Raji (cell line): Measurements from ENCODE around the gene AMD1.

Experiments
- POLR2A ChIP-seq: IDR thresholded peaks from 2 replicates; pipeline ENCODE4 v1.6.1; 2011; ENCODE audit warnings: low read depth, low read length, control low read depth; ENCODE audit not compliant: insufficient read depth

Gene AMD1

DNA sequence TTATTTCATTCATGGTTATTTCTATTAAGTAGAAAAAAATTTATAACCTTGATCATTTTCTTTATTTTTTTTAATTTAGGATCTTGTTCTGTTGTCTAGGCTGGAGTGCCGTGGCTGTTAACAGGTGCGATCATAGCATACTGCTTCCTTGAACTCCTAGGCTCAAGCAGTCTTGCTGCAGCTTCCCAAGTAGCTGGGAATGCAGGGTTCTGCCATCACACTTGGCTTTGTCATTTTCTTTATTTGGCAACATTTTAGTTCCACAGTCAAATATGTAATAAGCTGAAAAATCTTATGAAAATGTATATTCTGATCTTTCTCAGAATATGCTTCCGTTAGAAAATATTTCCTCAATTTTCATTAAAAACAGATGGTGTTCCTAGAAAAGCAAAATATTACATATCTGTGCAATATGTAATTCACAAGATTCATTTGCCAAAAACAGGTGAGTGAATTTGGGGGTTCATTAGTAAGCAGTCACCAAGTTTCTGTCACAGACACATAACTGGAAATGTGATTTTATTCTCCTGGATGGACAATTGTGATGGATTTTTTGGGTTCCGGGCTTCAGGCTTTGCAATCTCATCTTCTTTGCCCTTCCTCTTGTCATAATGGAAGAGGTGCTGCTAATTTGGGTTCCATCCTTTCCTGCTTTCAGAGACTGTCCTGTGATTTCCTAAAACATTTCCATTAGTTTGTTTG, 21.5 kb downstream of the AMD1 start:
- TF ChIP-seq POLR2A, result no peak

DNA sequence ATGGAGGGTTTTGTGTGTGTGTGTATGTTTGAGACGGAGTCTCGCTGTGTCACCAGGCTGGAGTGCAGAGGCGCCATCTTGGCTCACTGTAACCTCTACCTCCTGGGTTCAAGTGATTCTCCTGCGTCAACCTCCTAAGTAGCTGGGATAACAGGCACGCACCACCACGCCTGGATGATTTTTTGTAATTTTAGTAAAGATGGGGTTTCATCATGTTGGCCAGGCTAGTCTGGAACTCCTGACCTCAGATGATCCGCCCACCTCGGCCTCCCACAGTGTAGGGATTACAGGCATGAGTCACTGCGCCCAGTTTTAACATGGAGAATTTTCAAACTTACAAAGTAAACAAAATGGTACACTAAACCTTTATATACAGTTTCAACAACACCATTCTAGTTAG, 22.8 kb downstream of the AMD1 start:
- TF ChIP-seq POLR2A, result no peak

DNA sequence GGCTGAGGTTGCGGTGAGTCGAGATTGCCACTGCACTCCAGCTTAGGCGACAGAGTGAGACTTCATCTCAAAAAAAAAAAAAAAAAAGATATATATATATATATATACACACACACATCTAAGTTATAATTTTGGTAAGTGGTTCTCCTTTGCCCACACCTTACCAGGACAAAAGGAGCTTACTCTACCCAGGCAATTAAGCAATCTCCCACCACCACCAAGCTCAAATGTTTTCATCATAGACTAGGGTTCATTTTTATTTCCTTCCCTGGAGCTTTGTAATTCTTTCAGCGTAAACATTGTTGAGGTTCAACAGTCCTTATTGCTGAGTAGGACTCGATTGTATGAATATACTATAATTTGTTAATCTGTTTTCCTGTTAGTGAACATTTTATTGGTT, 23.5 kb downstream of the AMD1 start:
- no peak for TF ChIP-seq POLR2A

DNA sequence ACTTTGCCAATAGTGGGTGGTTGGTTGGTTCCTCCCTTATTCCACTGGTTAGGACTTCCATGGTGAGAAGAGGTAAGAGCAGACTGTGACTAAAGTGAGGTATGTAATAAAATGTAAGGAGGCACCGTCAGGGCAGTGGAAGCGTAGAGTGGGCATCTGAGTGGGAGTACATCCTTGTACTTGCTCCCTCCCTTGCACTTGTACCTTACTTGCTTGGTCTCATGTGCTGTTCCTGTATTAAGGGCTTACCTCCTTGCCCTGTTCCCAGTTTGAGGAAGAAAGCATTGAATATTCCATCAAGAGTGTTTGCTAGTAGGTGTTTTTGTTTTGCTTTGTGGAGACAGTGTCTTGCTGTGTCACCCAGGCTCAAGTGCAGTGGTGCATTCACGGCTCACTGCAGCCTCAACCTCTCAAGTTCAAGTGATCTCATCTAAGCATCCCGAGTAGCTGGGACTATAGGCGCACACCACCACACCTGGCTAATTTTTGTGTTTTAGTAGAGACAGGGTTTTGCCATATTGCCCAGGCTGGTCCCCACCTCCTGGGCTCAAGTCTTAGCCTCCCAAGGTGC, 25.5 kb downstream of the AMD1 start:
- TF ChIP-seq POLR2A, result no peak

DNA sequence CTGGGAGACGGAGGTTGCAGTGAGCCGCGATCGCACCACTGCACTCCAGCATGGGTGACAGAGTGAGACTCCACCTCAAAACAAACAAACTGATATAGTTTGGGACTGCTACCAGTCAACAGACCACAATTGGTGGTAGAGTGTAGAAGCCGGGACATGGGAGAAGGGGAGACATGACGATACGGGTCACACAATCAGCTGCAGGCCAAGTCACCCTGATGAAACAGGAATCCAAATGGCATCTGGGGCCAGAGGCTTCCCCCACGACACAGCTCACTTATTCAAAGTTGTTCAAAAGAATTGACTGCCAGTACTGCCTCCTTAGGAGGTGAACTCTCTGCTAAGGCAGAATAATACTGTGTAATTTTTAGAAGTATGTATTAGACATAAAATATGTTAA, 27.5 kb downstream of the AMD1 start:
- no peak for TF ChIP-seq POLR2A

DNA sequence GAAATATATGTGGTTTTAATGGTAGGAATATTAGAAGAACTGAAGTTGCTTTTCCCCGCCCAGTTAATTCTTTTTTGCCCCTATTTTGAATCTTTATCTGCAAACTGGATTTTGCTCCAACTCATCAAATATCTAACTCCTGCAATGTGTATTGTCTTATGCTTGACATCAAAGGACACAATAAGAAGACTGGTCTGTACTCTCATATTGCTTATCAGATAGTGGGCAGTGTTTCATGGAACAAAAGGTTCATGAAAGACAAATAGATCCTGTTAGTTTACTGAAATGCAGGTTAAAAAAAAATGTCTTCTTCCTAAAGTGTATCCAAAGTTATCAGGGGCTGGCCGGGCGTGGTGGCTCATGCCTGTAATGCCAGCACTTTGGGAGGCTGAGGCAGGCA, 56.2 kb downstream of the AMD1 start:
- TF ChIP-seq POLR2A, result no peak

DNA sequence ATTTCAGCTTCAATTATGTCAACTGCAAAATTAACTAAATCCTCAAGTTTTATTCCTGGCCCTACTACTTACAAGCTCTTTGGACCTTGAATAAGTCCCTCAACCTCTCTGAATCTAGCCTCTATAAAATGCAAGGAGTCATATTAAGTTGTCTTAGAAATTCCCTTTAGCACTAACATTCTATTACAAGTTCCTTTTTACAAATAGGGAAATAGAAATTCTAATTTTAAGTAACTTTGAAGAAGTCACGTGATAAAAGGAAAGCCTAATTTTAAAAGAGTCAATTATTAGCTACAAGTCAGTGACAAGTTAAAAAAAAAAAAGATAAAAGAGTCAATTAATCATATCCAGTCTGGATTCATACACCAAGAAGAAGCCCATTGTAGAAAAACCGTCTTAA, 59.3 kb downstream of the AMD1 start:
- TF ChIP-seq POLR2A, result no peak

DNA sequence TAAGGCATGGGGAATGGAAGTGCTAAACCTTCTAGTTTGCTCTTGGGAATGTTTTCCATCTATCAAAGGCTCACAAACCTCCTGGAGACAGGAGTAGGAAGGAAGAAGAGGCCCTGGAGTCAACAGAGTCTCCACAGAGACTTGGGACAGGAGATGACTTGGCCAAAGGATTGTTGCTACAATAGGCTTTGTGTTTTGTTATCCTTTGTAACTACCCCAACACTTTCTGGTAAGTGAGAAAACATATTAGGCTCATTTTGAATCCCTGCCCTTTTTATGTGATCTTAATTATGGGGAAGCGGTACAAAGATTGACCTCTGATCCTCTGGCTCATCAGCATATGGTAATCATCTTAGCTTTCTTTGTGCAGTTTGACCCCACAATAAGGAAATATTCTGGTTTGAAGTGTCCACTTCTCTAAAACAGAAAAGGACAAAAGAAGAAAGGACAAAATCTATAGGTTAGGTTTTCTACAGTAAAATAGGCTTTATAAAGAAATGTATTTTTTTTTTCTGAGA, 59.9 kb downstream of the AMD1 start:
- no peak for TF ChIP-seq POLR2A

DNA sequence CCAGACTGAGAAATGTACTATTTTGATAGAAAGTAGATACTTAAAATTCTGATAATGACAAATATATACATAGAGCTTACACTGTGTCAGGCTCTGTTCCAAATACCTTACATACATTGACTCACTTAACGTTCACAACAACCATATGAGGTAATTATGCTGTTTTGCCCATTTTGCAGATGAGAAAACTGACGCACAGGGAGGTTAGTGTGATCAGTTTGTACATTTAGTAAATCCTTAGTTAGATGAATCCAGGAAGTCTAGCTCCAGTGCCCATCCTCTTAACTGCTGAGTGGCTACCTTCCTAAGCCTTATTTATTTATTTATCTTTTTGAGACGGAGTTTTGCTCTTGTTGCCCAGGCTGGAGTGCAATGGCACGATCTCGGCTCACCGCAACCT, 60.6 kb downstream of the AMD1 start:
- TF ChIP-seq POLR2A, result no peak

DNA sequence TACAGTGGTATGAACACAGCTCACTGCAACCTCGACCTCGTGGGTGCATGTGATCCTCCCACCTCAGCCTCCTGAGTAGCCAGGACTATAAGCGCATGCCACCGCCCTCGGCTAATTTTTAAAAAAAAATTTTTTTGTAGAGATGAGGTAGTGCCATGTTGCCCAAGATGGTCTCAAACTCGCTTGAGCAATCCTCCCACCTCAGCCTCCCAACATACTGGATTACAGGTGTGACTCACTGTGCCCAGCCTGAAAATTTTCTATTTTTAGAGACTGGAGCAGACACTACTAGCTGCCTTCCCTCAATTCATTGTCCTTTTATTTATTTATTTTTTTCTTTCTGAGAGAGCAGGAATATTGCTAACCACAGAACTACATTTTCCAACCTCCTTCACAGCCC, 63.6 kb downstream of the AMD1 start:
- TF ChIP-seq POLR2A, result no peak

DNA sequence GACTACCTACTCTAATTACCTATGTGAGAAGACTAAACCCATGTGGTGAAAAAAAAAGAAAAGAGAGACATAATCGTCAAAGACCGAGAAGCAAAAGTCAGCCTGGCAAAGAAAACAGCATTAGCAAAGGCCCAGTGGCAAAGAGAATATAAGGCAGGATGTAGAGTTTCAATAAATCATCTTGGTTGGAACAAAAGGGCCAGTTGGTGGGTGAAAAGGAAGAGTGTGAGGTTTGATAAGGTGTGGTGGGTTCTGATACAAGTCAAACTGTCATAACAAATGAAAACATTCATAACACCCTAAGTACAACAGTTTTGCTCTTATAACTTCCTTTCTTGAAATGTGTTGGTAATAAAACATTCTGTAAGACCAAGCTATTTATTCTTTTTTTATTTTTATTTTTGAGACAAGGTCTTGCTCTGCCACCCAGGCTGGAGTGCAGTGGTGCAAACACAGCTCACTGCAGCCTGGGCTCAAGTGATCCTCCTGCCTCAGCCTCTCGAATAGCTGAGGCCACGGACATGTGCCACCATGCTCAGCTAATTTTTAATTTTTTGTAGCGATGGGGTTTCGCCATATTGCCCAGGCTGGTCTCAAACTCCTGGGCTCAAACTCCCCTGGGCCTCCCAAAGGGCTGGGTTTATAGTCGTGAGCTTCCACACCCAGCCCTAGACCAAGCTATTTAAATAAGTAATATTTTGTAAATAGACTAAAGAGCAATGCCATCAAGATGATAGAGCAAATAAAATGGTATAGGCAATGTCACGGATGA, 65.0 kb downstream of the AMD1 start:
- TF ChIP-seq POLR2A, result no peak

DNA sequence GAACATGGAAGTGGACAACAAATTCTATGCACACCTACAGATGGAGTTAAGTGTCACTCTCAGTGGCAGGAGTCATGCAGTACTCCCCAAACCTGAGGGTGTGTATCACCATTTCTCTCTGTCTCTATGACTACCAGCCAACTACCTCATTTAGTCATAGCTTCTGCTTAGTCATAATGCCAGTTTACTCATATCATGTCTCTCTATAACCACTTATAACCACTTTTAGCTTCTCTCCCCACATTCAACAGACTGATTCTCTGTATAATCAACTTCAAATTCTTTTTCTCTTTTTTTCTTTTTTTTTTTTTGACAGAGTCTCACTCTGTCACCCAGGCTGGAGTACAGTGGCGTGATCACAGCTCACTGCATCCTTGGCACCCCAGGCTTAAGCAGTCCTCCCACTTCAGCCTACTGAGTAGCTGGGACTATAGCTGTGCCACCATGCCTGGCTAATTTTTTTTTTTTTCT, 70.1 kb downstream of the AMD1 start:
- no peak for TF ChIP-seq POLR2A
